EH (cell line): ENCODE measurements around the gene ATXN7.

Source experiments
- DNase-seq: peaks from one replicate; pipeline ENCODE4 v3.0.0-alpha.2; 2015; ENCODE audit warnings: low read depth

The ATXN7 gene

DNA sequence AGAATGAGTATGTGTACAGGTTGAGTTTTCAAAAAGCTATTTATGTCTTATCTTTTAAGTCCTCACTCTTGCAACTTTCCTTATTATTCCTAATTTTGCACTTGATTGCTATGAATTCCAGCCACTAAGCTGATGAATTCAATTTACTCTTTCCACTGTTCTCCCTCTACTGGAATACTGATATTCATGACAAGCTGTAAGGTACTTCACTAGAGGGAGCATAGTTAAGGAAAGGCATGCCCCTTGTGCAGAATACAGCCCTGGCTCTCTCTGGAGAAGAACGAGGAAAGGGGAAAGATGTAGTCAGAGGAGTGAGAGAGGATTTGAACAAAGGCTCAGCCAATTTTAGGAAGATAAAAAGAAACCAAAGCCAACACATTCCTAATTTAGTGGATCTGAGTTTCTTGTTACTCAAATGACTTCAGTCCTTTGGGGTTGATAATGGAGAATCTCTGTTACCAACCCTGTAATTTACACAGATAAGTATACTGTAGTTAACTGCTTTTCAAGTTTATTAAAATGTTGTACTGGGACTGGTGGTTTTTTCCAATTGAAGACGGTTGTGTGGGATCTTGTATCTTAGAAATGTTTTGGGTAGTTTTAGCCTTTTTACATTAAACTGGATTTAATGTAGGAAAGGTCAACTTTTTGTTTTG is 44.5 kb downstream of the ATXN7 start:
- peak; percentile 42 for DNase-seq

DNA sequence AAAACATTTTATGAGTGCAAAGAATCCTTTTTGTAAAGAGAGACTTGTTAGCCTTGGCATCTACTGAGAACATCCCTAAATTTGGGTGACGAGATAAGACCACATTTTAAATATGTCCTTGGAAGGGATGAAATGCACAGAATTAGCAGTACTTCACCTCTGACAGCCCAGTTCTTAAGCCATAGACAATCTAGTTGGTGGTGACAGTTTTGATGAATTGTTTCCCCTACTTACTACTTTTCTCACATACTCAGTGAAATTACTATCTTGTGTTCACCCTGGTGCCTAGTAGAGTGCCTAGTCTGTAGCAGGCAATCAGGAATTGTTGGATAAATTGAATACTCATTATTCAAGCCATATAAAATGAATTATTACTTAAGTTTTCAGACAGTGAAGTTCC is 45.1 kb downstream of the ATXN7 start:
- DNase-seq = no peak

DNA sequence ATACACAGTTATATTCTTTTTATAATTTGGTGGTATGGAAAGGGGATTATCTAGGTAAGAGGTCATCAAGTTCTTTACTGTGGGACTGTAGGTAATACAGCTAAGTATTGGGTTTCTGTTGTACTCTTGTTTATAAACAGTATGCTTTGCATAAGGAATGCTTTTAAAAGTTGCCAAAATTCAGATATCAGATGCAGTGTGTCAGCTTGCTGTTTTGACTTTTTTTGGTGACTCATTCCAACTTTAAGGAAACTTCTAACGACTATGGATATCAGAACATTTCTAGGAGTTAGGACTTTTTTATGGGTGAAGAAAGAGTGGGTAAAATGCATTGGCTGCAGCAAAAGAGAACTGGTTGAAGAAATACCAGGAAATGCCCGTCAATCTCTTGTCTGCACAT is 45.8 kb downstream of the ATXN7 start:
- DNase-seq = peak; percentile 45

DNA sequence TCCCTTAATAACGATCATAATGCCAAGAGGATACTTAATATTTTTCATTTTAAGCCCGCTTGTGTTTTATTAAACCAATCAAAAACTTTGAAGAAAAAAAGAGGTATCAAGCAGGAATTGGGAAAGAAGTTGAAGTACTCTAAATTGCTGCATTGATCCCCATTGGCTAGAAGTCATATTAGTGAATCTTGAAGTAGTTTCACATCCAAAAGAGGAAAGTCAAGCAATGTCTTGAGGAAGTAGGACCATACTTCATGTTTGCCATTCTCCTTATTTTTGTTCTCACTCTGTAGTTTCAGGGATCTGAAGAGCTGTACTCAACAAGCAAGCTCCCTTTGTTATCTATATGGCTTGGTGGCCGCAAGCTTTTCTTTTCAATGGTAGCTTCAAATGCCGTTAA is 46.3 kb downstream of the ATXN7 start:
- no peak for DNase-seq

DNA sequence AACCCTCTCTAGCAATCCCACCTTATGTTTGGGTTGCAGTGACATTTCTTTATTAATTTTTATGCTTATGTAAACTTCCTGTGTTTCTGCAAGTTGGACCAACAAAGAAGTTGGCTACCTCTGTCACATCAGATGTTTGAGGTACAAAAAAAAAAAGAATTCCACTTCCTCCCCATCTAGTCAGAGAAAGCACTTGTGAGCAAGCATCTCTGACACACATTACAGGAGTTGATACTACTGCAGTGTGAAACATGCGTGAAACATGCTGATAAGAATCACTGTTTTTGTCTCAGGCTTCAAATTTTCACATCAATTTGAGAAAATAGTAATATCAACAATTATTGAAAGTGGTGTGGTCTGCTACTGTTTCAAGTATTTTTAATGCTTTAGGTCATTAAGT is 47.2 kb downstream of the ATXN7 start:
- DNase-seq = peak; percentile 38

DNA sequence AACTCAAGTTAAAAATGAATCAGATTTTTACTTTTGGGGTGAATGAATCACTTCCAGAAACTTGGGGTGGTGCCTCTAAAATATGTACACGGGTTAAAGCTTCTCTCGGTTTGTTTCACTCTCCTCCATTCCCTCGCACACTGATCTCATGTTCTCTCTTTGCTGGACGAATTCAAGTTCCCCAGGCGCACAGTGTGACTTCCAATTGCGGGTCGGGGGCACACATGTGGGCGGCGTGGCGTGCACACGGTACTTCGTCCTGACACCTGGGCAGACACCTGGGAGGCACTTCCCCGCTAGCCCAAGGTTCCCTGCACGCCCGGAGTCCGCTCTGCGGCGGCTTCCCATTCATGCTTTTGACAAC is 47.8 kb downstream of the ATXN7 start:
- DNase-seq = no peak

DNA sequence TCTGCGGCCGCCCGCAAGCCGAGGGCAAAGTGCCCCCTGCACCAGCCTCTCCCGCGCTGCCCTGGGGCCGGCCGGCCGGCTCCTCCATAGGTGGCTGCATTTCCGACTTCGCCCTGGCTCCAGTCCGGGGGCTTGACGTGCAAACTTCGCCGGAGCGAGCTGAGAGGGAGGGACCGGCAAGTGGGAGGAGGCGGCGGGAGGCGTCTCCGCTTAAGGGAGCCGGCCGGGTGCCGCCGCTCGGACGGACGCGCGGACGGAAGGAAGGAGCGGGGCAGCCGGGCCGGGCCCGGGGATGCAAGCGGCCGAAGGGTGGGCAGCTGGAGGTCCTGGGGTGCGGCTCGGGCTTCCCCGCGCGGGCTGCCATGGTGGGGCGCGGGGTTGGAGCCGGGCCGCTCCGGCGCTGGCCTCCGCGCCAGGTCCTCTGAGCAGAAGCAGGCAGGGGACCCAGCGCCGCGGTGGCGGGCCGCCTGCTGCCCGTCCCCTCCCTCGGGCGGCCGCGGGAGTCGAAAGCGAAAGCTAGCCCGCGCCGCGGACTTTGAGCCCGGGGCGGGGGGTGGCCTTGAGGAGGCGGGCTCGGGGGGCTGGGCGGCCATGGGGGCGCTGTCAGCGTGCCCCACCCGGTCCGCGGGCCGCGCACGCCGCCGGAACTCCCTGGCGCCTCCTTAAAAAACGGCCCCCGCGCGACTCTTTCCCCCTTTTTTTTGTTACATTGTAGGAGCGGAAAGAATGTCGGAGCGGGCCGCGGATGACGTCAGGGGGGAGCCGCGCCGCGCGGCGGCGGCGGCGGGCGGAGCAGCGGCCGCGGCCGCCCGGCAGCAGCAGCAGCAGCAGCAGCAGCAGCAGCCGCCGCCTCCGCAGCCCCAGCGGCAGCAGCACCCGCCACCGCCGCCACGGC is 48.5 kb downstream of the ATXN7 start, which contains the start of gene SCAANT1:
Gene SCAANT1 (minus strand): TSS at position 511 of the 895 bp plus-strand sequence.
- DNase-seq = peak; percentile 92

DNA sequence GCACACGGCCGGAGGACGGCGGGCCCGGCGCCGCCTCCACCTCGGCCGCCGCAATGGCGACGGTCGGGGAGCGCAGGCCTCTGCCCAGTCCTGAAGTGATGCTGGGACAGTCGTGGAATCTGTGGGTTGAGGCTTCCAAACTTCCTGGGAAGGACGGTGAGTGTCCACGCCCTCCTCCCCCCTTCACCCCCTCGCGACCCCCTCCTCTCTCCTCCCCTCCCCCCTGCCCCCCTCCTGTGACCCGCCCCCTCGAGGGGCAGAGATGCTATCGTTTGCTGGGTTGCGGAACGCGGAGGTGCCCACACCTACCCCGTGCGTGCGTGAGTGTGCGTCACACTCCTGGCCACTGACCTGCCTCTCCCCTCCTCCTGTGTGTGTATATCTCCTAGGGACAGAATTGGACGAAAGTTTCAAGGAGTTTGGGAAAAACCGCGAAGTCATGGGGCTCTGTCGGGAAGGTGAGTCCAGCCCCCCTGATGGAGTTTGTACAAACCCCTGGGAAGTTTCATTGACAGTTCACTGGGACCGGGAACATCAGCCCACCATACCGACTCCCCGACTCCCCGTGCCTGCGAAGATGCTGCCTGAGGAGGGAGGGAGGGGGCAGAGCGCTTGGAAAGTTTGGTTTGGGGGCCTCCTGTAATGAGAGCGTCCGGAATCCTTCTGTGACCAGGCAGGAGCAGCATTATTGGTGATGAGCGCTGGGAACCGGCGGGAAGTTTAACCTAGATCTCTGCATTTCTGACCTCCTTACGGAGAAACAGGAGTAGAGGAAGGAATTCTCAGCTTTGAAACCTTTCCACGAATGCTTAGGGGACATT is 49.3 kb downstream of the ATXN7 start:
- DNase-seq = peak; percentile 60

DNA sequence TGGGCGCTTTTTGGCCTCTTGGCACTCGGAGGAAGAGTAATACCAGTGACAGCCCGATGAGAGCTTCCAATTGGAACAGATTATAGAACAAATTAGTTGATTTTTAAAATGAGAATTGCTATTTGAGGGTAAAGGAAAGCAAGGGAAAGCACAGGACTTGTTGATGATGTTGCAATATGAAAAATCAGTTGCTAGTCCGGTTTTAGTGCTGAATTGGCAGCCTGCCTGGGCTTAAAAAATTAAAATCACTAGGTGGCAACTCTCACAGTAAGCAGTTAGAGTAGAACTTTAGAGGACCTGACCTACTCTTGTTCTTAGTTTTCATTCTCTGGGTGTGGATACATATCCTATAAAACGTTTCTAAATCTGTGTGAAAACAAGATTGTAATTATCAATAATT is 50.6 kb downstream of the ATXN7 start:
- peak; percentile 58 for DNase-seq

DNA sequence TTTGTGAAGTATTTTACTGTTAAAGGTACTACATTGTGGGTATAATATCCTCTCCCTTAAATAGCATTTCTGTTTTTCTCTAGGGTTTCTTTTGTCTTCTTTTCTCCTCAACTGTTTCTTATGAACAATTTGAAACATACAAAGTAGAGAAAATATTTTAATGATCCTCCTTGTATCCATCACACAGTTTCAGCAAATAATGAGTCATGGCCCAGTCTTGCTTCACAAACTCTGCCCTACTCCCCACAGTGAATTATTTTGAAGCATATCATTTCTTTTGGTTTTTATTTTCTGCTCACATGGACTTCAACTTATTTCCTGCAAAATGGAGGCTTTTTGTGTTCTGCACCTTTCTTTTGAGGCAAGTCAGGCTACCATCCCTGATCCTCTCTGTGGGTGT is 54.7 kb downstream of the ATXN7 start:
- DNase-seq = peak; percentile 65

DNA sequence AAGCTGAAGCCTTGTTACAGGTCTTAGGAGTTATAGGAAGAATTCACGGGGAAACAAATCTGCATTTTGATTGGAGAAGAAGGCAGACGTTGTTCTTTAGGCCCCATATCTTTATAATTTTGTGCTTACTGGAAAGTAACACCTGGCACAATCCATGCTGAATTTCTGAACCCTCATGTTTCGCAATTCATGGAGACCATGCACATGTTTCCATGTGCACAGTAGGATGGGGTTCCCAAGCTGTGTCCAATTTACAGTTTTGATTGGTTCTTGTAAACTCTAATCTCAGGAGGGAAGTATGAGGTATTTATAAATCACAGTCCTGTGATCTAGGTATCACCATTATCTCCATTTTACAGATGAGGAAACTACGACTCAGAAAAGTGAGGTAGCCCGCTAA is 56.3 kb downstream of the ATXN7 start:
- no peak for DNase-seq

DNA sequence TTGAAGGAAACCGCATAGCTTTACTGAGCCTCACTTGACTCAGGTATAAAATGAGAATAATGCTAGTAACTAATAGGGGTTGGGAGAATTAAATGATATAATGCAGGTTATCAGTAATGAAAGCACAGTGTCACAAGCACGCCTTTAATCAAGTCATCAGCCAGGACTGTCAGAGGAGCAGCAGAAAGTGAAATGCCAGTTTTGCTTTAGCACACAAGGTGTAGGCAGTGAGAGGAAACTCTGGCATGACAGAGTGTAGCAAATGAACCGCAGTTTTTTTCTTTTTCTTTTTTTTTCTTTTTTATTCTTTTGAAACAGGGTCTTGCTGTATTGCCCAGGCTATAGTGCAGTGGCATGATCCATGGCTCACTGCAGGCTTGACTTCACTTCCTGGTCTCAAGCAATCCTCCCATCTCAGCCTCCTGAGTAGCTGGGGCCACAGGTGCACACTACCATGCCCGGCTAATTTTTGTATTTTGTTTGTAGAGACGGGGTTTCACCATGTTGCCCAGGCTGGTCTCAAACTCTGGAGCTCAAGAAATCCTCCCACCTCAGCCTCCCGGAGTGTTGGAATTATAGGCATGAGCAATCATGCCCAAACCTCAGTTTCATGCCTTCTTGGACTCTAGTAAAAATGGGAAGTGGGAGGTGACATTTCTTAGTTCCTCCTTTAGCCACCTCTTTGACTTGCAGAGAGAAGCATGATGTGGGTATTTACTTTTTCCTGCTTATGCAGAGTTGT is 58.2 kb downstream of the ATXN7 start:
- peak; percentile 16 for DNase-seq

DNA sequence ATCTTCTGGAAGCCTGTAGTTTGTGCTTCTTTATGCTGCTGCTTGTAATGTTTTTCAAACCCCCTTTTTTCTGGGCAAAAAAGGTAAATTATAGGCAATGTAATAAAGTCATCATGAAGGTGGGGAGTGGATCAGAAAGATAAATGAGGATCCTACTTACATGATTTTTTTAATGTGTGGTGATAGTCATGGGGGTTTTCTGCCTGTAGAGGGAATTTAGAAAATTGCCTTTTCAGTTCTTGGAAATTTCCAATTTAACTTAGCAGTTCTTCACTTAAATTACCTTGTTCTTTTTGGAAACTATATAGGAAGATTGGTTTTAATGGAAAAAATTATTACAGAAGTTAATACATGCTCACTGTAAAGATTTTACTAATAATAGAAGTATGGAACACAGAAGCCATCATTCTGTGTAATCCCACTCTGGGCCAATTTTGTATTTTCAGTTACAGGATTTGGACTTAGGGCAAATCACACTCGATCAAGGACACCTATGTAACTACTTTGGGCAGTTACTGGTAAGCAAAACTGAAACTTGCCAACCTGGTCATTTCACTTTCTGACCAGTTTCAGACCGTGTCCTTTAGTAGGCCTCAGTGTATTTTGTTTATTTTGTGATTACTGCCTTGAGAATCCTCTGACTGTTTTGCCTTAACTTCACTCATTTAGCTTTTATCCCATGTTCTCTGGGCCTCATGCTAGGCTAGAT is 59.0 kb downstream of the ATXN7 start:
- DNase-seq = no peak

DNA sequence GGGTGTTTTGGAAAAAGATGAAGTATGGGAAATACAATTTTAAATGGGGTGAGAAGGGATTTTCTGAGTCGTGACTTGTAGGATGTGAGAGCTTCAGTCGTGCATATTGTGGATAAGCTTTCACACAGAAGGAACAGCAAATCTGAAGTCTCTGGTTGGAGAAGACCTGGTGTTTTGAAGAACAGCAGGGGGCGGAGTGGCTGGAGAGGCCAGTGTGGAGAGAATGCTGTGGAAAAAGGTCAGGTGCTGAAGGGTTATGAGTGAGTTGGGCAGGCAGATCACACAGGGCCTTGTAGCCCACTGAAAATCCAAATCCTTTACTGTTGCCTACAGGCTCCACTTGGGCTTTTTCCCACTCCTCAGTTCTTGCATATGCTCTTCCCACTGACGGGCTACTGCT is 62.6 kb downstream of the ATXN7 start:
- no peak for DNase-seq

DNA sequence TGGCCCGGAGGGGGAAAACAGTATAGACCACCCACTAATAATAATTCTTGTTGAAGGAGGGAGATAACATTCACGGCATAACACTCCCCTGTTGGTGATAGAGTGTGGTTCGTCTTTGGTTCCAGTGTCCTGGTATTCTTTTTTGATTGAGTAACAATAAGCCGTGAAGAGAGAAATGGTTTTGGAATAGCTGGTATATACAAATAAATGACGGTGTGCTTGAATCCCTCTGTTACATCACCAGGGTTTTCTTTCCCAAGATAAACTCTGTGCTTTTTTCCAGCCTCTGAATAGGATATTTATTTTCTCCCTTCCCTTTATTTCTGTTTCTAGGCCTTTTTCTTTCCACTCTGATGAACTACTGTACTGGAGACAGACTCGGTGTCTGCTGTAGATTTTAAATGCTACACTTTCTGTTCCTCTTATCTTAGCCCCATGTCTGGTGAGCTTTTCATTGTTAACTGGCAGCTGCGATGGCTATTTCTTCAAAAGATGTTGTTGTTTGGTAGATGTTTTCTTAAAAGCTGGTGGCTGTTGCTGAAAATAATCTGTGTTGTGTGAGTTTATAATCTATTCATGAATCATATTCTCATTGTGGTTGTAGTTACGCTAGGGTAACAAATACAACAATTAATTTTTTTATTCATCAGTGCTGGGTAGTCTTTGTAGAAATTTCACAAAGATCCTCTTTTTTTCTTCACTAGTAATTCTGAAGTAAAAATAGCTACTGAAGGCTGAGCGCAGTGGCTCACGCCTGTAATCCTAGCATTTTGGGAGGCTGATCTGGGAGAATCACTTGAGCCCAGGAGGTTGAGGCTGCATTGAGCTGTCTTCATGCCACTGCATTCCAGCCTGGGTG is 64.0 kb downstream of the ATXN7 start:
- no peak for DNase-seq

DNA sequence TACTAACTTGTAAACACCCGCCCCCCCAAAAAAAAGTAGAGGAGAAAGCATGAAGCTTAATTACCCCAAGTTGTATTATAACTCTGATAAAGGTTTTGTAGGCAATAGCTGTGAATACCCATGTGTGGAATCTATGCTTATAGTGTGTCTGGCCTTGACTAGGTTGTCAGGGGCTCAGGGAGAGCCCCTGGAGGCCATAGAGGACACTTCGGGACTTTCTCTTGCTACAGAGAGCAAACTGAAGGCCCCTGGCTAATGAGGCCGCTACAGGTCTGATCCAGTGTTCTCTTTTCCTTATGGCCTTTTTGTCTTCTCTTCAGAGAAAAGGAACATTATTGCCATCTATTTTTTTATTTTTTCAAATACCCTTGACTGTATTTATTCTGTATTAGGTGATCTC is 67.6 kb downstream of the ATXN7 start:
- no peak for DNase-seq

DNA sequence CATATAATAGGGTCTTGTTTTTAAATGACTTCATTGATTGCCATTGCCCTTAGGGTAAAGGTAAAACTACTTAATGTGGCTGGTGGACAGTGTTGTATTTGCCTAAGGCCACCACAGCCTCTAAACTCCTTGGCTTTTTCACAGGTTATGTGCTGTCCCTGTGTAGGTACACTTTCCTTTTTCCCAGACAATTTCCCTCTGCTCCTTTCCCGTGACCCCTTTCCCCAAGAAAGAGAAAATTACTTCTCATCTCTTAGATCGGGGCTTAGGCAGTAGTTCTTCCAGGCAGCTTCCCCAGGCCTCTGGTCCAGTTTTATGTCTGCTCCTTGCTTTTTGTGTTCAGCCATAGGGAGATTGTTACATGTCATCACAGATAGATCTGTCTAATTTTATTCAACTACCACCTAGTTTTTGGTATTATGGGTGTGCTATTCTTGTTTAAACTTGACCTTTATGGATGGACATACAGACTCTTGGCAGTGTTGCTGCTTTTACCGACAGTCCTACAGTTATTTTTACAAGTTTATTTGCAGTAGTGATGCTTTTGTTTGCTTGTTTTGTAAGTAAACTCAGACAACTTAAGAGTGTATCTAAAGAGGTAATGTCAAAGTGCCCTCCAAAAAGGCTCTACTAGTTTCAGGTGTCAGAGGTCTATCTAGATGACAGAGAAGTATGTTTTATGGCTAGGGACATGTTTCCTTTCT is 69.0 kb downstream of the ATXN7 start:
- DNase-seq = no peak

DNA sequence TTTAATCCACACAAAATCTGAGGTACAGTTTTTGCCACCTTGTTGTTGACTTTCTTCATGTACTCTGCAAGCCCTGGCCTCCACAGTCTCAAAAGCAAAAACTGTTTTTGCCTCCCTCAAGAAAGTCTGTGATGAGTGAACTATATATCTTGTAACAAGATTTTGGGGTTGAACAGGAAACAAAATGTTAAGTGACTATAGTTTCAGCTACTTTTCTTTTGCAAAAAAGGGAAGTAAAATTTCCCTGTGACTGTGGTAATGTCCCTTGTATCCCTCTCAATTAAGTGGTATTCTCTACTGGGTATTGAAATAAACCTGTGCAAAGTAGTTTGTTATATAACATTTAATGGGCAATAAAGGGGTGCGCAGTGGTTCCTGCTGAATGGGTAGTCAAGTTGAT is 69.8 kb downstream of the ATXN7 start:
- no peak for DNase-seq

DNA sequence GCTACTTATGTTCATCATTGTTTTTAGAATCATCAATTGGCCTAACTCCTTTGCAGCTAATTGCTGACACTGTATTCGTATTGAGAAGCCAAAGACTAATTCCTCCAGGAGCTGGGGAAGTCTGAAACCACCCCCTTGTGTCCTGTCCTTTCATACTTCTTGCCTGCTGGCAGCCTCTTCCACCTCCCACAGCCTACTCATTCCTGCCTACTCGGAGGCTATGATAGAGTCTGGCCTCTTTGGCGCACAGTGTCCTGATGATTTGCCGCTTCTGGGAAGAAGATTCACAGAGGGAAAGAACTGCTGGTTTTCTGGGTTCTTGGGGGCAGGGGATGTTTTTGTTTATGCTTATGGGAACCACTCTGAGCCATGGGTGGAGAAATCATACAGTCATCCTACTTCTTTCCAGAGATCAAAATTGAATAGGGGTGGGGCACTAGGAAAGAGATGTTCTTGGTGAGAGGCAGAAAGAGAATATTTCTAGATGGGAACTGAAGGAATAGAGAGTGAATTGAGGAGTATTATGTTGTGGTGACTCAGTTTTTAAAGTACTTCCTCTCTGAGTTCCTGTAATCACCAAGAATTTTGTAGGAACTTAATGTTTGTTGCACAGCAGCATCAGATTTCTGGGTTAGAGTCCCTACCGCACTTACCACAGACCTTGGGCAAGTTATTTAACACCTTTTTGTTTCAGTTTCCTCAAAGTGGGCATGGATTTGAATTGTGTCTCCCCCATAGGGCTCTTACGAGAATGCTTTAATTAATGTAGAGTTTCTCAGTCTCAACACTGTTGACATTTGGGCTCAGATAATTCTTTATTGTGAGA is 70.6 kb downstream of the ATXN7 start:
- DNase-seq = peak; percentile 36
